ENCODE measurements around the gene CCDC142. TPM values are rescaled to one million over a fixed set of nuclear protein-coding genes. Genes with fewer than 3 reads are reported as not detected.

The CCDC142 gene
- total and polyA plus RNA-seq, 9 of the 15 experiments (the other 6 are each of a cell fraction or from before 2014, with no cell fraction given), result 0.55 to 11.7 (median 7.2) TPM

GRCh38 chr2:74529357-74530238, 46.8 kb upstream of the CCDC142 start, which contains the start of the genes AUP1 and HTRA2 (continued):
- TF ChIP-seq ATF7 (IDR thresholded peaks at IDR 0.05) (peak; percentile 75), NCOA1 (IDR thresholded peaks at IDR 0.05; ENCODE audit: low read depth) (peak; percentile 13; the same call in 1 of the 2 replicates), SIX5 (IDR thresholded peaks at IDR 0.05; ENCODE audit: borderline replicate concordance in 1 of 2, insufficient read depth in 1 of 2, low read depth in 1 of 2, low read length in 2 of 2) (peak; percentile 87 to 92), HOMEZ (CRISPR knock-in tag; IDR thresholded peaks at IDR 0.05) (no peak), ZNF445 (CRISPR knock-in tag; IDR thresholded peaks at IDR 0.05; ENCODE audit: low read depth) (no peak), HOXB6 (CRISPR knock-in tag; IDR thresholded peaks at IDR 0.05; ENCODE audit: borderline replicate concordance) (no peak), ETS1 (conservative IDR thresholded peaks at IDR 0.05; ENCODE audit: control insufficient read depth, low read depth, low read length) (peak; percentile 99), MCM3 (IDR thresholded peaks at IDR 0.05) (no peak), TEAD4 (IDR thresholded peaks at IDR 0.05; ENCODE audit: low read length) (peak; percentile 65), TEAD4 (CRISPR knock-in tag; IDR thresholded peaks at IDR 0.05; ENCODE audit: borderline replicate concordance) (no peak), PHF8 (IDR thresholded peaks at IDR 0.05; ENCODE audit: borderline replicate concordance, low read length) (peak; percentile 92), NR2C2 (CRISPR knock-in tag; IDR thresholded peaks at IDR 0.05) (peak; percentile 89), NR2C2 (tag; IDR thresholded peaks at IDR 0.05) (peak; percentile 97), MECOM (CRISPR knock-in tag; IDR thresholded peaks at IDR 0.05) (no peak), ZNF707 (CRISPR knock-in tag; conservative IDR thresholded peaks at IDR 0.05) (no peak), FOXP1 (CRISPR knock-in tag; IDR thresholded peaks at IDR 0.05) (peak; percentile 74; the same call in 1 of the 2 replicates), MAZ (CRISPR knock-in tag; conservative IDR thresholded peaks at IDR 0.05 in 1 of 2, IDR thresholded peaks at IDR 0.05 in 1 of 2) (peak in 1 of 2 experiments; percentile 80; a peak in 1 of 4 replicates), HLTF (IDR thresholded peaks at IDR 0.05) (peak; percentile 67; the same call in 1 of the 2 replicates)
- TF ChIP-seq, protein P1, sequence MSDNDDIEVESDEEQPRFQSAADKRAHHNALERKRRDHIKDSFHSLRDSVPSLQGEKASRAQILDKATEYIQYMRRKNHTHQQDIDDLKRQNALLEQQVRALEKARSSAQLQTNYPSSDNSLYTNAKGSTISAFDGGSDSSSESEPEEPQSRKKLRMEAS (CRISPR knock-in tag; IDR thresholded peaks at IDR 0.05), result peak; percentile 38
- TF ChIP-seq, protein P2, sequence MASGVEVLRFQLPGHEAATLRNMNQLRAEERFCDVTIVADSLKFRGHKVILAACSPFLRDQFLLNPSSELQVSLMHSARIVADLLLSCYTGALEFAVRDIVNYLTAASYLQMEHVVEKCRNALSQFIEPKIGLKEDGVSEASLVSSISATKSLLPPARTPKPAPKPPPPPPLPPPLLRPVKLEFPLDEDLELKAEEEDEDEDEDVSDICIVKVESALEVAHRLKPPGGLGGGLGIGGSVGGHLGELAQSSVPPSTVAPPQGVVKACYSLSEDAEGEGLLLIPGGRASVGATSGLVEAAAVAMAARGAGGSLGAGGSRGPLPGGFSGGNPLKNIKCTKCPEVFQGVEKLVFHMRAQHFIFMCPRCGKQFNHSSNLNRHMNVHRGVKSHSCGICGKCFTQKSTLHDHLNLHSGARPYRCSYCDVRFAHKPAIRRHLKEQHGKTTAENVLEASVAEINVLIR (CRISPR knock-in tag; IDR thresholded peaks at IDR 0.05), result peak; percentile 49
- TF ChIP-seq, protein P3, sequence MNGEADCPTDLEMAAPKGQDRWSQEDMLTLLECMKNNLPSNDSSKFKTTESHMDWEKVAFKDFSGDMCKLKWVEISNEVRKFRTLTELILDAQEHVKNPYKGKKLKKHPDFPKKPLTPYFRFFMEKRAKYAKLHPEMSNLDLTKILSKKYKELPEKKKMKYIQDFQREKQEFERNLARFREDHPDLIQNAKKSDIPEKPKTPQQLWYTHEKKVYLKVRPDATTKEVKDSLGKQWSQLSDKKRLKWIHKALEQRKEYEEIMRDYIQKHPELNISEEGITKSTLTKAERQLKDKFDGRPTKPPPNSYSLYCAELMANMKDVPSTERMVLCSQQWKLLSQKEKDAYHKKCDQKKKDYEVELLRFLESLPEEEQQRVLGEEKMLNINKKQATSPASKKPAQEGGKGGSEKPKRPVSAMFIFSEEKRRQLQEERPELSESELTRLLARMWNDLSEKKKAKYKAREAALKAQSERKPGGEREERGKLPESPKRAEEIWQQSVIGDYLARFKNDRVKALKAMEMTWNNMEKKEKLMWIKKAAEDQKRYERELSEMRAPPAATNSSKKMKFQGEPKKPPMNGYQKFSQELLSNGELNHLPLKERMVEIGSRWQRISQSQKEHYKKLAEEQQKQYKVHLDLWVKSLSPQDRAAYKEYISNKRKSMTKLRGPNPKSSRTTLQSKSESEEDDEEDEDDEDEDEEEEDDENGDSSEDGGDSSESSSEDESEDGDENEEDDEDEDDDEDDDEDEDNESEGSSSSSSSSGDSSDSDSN (IDR thresholded peaks at IDR 0.05; ENCODE audit: borderline replicate concordance in 1 of 2, low read depth in 2 of 2, low read length in 2 of 2), result 0 out of 4 replicates have a peak, but pooled peaks of 1 of the 2 experiments have one; percentile 34

Measured in K562 (cell line).